GM20000 (cell line): ENCODE data around the gene RBPMS2.

Experiments
- DNase-seq: peaks from one replicate; pipeline ENCODE4 v3.0.0; 2012; ENCODE audit warnings: low spot score
- TF ChIP-seq, protein P1 (sequence below): IDR thresholded peaks from 2 replicates; pipeline ENCODE4 v1.5.1; 2012; ENCODE audit warnings: mild to moderate bottlenecking, control low read depth; ENCODE audit errors: extremely low read depth, missing control alignments

The RBPMS2 gene

DNA sequence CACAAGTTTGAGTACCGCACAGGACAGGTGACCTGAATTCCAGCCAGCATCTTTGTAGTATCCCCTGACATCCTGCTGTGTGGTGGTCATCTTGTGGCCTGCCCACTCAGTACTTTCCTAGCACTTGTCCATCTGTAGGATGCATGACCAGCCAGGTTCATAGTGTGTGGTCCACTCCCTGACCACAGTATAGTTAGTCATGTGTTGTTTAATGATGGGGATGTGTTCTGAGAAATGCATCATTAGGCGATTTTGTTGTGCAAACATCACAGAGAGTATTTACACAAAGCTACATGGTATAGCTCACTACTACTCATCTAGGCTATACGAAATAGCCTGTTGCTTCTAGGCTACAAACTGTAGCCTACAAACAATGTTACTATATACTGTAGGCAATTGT lies 16.9 kb upstream of the RBPMS2 start:
- TF ChIP-seq, protein P1, sequence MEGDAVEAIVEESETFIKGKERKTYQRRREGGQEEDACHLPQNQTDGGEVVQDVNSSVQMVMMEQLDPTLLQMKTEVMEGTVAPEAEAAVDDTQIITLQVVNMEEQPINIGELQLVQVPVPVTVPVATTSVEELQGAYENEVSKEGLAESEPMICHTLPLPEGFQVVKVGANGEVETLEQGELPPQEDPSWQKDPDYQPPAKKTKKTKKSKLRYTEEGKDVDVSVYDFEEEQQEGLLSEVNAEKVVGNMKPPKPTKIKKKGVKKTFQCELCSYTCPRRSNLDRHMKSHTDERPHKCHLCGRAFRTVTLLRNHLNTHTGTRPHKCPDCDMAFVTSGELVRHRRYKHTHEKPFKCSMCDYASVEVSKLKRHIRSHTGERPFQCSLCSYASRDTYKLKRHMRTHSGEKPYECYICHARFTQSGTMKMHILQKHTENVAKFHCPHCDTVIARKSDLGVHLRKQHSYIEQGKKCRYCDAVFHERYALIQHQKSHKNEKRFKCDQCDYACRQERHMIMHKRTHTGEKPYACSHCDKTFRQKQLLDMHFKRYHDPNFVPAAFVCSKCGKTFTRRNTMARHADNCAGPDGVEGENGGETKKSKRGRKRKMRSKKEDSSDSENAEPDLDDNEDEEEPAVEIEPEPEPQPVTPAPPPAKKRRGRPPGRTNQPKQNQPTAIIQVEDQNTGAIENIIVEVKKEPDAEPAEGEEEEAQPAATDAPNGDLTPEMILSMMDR, result no peak
- no peak for DNase-seq

- DNase-seq, result no peak
- TF ChIP-seq, protein P1, result no peak
Measured at GRCh38 chr15:64791401-64791800, 16.0 kb upstream of the RBPMS2 start.

DNA sequence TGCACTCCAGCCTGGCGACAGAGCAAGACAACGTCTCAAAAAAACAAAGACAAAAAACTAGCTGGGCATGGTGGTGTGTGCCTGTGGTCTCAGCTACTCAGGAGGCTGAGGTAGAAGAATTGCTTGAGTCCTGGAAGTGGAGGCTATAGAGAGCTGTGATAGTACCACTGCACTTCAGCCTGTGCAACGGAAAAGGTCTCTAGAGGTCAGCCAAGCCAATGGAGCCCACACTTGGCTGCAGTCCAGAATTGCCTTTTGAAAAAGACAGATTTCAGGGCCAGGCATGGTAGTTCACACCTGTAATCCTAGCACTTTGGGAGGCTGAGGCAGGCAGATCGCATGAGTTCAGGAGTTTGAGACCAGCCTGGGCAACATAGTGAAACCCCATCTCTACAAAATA lies 8.4 kb upstream of the RBPMS2 start:
- no peak for DNase-seq
- TF ChIP-seq, protein P1, result no peak

- DNase-seq, result no peak
- TF ChIP-seq, protein P1, result no peak
Measured at GRCh38 chr15:64782751-64783150, 7.4 kb upstream of the RBPMS2 start.

DNA sequence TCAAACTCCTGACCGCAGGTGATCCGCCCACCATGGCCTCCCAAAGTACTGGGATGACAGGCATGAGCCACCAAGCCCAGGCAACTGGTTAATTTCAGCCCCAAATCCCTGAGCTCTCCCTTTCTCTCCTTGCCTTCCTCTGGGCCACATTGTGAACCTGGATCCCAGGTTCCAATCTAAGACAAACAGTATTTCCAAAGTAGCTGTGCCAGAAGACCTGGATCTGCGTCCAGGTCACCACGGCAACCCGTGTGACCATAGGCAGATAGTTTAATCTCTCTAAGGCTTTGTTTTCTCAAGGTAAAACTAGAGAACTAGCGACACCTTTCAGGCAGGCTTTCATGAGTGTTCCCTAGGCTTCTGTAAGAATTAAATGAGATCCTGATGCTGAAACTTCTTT lies 5.9 kb upstream of the RBPMS2 start:
- DNase-seq, result no peak

GRCh38 chr15:64780600-64781156 lies 5.3 kb upstream of the RBPMS2 start:
- DNase-seq, result no peak
- TF ChIP-seq, protein P1, result no peak

More for the DNA sequence above, 5.9 kb upstream of the RBPMS2 start:
- TF ChIP-seq, protein P1, result no peak

DNA sequence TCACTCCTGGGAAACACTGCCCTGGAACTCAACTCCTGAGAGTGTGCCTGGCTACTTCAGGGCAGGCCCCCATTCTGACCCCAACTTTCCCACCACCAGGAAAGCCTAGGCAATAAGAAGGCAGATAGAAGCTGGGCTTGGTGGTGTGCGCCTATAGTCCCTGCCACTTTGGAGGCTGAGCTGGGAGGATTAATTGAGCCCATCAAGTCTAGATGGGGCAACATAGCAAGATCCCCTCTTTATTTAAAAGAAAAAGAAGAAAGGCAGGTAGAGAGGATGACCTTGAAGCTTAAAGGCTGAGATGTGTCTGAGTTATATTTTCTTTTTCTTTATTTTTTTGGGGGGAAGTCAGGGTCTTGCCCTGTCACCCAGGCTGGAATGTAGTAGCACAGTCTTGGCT lies 4.2 kb upstream of the RBPMS2 start:
- no peak for DNase-seq
- TF ChIP-seq, protein P1, result no peak
